GM21576 (cell line): ENCODE results near the gene ALMS1.
"Not testable (repeated sequence)": the region's sequence is repeated elsewhere in the genome, so short reads cannot be mapped to it uniquely, and the experiment has no call there.

ENCODE experiments used
- ATAC-seq: cut with Tn5 transposase; IDR thresholded peaks from one replicate; pipeline ENCODE4 v1.9.1; 2021; ENCODE audit warnings: mild to moderate bottlenecking, moderate library complexity; ENCODE audit not compliant: unreplicated experiment

The ALMS1 gene

GRCh38 chr2:73504850-73505249 lies 119.2 kb downstream of the ALMS1 start:
- not testable (repeated sequence) for ATAC-seq

GRCh38 chr2:73510470-73510869 lies 124.8 kb downstream of the ALMS1 start:
- not testable (repeated sequence) for ATAC-seq

- ATAC-seq, result no peak
Measured at GRCh38 chr2:73516033-73516432, 130.4 kb downstream of the ALMS1 start.

GRCh38 chr2:73528688-73529087 lies 143.1 kb downstream of the ALMS1 start:
- no peak for ATAC-seq

- not testable (repeated sequence) for ATAC-seq
Measured at GRCh38 chr2:73530773-73531172, 145.1 kb downstream of the ALMS1 start.

- no peak for ATAC-seq
Measured at GRCh38 chr2:73532381-73532780, 146.7 kb downstream of the ALMS1 start.

GRCh38 chr2:73536133-73536840 lies 150.7 kb downstream of the ALMS1 start:
- no peak for ATAC-seq

- ATAC-seq, result not testable (repeated sequence)
Measured at GRCh38 chr2:73560875-73561274, 175.2 kb downstream of the ALMS1 start.

- no peak for ATAC-seq
Measured at GRCh38 chr2:73561422-73561821, 175.8 kb downstream of the ALMS1 start.

- no peak for ATAC-seq
Measured at GRCh38 chr2:73564986-73565385, 179.3 kb downstream of the ALMS1 start.

GRCh38 chr2:73566288-73566878 lies 180.7 kb downstream of the ALMS1 start:
- ATAC-seq, result no peak

GRCh38 chr2:73575261-73575660 lies 189.6 kb downstream of the ALMS1 start:
- no peak for ATAC-seq

- ATAC-seq, result no peak
Measured at GRCh38 chr2:73582364-73582763, 196.7 kb downstream of the ALMS1 start.

- ATAC-seq, result no peak
Measured at GRCh38 chr2:73588177-73588576, 202.5 kb downstream of the ALMS1 start.

- no peak for ATAC-seq
Measured at GRCh38 chr2:73593680-73594079, 208.0 kb downstream of the ALMS1 start.

GRCh38 chr2:73594251-73594650 lies 208.6 kb downstream of the ALMS1 start:
- ATAC-seq, result no peak

GRCh38 chr2:73601780-73602179 lies 216.1 kb downstream of the ALMS1 start:
- ATAC-seq, result no peak

- not testable (repeated sequence) for ATAC-seq
Measured at GRCh38 chr2:73603099-73603588, 217.5 kb downstream of the ALMS1 start.

GRCh38 chr2:73604589-73604988 lies 219.0 kb downstream of the ALMS1 start:
- not testable (repeated sequence) for ATAC-seq

GRCh38 chr2:73610111-73610510 lies 224.5 kb downstream of the ALMS1 start:
- no peak for ATAC-seq

- no peak for ATAC-seq
Measured at GRCh38 chr2:73611193-73611592, 225.6 kb downstream of the ALMS1 start.

GRCh38 chr2:73611867-73612266 lies 226.2 kb downstream of the ALMS1 start:
- no peak for ATAC-seq
